ENCODE data around the gene RREB1. TPM values are rescaled to one million over a fixed set of nuclear protein-coding genes. Genes with fewer than 3 reads are reported as not detected.

The RREB1 gene
- total RNA-seq, 2 donors from 2014 or later = 58.4 to 71.0 TPM

DNA sequence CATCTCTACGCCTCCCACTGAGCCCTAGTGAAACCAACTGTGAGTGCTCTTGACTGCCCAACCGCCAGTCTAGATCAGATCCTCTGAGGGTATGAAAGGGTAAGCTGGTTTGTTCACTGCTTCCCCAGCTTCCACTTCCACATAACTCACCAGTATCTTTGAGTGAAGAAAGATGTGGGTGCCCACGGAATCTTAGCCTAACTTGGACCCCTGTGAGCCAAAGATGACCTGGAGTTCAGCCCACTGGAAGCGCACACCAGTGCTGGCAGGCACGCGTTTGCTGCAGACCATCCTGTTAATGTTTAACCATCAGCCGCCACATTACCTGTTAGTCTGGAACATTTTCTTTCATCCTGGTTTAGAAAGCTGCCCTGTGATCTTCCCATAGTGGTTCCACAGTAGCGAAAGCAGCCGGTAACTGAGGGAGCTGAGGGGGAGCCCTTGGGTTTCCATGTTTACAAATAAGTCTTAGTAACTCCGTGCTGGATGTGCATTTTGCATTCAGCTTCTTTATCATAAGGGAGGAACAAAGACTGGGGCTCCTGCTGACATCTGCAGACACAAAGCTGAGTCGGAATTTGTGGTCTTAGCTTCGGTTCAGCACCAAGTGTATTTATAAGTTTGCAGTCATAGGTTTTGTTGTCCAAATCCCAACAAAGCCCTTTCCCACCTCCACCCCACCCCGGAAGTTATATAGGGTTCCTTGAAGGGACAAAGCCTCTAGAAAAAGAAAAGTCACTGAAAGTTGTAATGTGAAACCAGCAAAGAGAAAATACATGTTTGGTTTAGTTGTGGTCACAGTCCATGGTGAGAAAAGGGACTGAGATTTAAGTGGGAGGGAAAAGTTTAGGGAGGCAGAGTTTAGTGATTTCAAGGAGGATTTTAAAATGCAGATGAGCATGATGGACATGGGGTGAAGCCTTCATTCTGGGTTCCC, 134.2 kb downstream of the RREB1 start:
- WGBS = 40% methylated on average over 13 of the region's 13 CpGs
- H3K36me3 ChIP-seq = peaks cover under 1 to 11% of the 10 kb centered on the region in 2 donors

GRCh38 chr6:7242835-7243178, 135.0 kb downstream of the RREB1 start:
- 83% methylated on average over 4 of the region's 4 CpGs for WGBS
- H3K4me3 ChIP-seq = no peak overlapping the region
- H3K9me3 ChIP-seq = no peaks in the 10 kb centered on the region
- peaks cover 2 to 16% of the 10 kb centered on the region in 2 donors for H3K36me3 ChIP-seq
- intact Hi-C loops (cut with DNase I) = loop anchor here (2.0 kb wide), 1 partner anchor 566 kb away; no protein-coding TSS in a partner anchor
- H3K27ac ChIP-seq = peak overlapping the region; percentile 65 to 85
- H3K4me1 ChIP-seq (replicated peaks) = peaks cover 6% of the 10 kb centered on the region
- H3K27me3 ChIP-seq (replicated peaks; ENCODE audit: insufficient read depth) = no peaks in the 10 kb centered on the region
- DNase-seq (ENCODE audit: low spot score) = no peak
- no peak for TF ChIP-seq POLR2AphosphoS5 (IDR thresholded peaks at IDR 0.05)
- TF ChIP-seq POLR2A (IDR thresholded peaks at IDR 0.05) = no peak
- TF ChIP-seq CTCF (IDR thresholded peaks at IDR 0.05) = no peak

More for the DNA sequence above, 134.2 kb downstream of the RREB1 start:
- TF ChIP-seq POLR2AphosphoS5 (IDR thresholded peaks at IDR 0.05) = peak; percentile 24
- TF ChIP-seq CTCF (IDR thresholded peaks at IDR 0.05) = no peak
- no peak for TF ChIP-seq POLR2A (IDR thresholded peaks at IDR 0.05)
- Histone ChIP-seq H3K9me3 (no peaks in the 10 kb centered on the region), H3K4me3 (no peak overlapping the region), H3K4me1 (replicated peaks) (peaks cover 6% of the 10 kb centered on the region), H3K27ac (peak overlapping the region; percentile 65 to 85), H3K27me3 (replicated peaks; ENCODE audit: insufficient read depth) (no peaks in the 10 kb centered on the region)
- DNase-seq (ENCODE audit: low spot score) = no peak
- intact Hi-C loops (cut with DNase I) = loop anchor here (2.0 kb wide), 1 partner anchor 565 kb away; no protein-coding TSS in a partner anchor

DNA sequence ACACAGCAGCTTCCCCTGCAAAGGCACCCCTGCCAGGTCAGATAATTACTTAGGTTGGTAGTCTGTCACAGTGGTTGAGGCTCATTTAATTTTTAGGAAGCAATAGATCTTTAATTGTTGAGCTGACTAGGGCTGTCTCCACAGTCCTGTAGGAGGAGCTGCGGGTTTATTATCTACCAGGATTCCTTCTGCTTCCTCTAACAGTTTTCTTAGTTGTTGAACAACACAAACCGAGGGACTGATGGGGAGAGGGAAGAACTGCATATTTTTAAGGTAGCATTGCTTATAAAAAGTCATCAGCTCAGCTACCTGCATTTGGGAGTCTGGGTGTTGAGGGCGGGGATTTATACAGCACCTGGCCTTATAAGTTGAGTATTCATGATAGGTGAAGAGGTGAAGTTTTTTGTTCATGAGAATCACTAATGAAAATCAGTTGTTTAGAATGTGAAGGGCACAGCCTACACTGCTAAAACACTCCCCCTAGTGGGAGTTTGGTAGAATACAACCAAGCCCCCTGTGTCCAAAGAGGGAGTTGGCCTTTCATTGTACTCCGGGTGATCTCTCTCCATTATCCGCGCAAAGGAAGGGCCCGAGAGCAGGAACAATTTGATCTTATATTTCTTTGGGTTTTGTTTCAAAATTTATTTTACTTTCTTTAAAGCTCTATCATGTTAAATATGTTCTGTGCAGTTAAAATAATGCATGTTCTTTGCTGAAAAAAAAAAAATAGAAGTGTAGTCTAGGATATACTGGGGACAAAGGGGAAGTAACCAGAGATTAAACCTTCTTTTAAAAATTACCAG, 135.6 kb downstream of the RREB1 start:
- Histone ChIP-seq H3K4me1 (replicated peaks) (peaks cover 6% of the 10 kb centered on the region), H3K27me3 (replicated peaks; ENCODE audit: insufficient read depth) (no peaks in the 10 kb centered on the region), H3K27ac (peak overlapping the region; percentile 65 to 85), H3K4me3 (no peak overlapping the region), H3K9me3 (no peaks in the 10 kb centered on the region), H3K36me3 (peaks cover 2 to 16% of the 10 kb centered on the region in 2 donors)
- WGBS = 4% methylated on average over 7 of the region's 7 CpGs
- intact Hi-C loops (cut with DNase I) = loop anchor here (2.0 kb wide), 1 partner anchor 567 kb away; no protein-coding TSS in a partner anchor
- no peak for TF ChIP-seq POLR2A (IDR thresholded peaks at IDR 0.05)
- peak; percentile 51 for TF ChIP-seq POLR2AphosphoS5 (IDR thresholded peaks at IDR 0.05)
- peak; percentile 54 to 88 (median 86) for TF ChIP-seq CTCF (IDR thresholded peaks at IDR 0.05)
- DNase-seq (ENCODE audit: low spot score) = no peak

DNA sequence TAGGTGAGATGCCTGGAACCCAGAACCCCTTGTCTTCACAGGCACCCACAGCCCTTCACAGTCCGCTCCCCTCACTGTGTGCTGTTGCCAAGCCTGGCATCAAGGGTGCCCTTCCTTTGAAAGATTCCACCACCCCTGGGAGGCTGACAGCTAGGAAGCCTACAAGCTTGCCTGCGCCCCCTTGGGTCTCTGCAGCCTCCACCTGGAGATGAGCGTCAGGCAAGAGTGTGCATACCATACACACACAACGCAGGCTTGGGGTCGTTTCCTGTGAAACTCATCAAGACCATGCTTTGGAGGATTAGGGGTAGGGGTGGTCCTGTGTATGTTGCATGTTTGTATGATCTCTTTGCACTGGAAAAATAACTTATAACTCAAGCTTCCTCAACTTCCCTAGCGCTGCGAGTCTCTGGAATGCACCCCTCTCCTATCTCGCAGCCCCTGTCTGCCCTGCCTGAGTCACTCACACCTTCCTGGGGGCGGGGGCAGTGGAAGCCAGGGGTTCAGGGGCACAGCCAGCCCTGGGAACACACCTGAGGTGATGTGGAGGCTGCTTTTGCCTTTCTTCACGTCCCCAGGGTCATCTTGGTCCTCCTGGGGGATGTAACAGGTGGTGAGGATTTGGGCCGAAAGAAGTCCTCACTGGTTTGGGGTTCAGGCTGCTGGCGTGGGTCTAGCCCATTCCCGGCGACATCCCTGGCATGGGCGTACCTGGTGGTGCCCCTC, 138.1 kb downstream of the RREB1 start:
- Histone ChIP-seq H3K27me3 (replicated peaks; ENCODE audit: insufficient read depth) (no peaks in the 10 kb centered on the region), H3K27ac (no peak overlapping the region), H3K4me1 (replicated peaks) (peaks cover 6% of the 10 kb centered on the region), H3K9me3 (no peaks in the 10 kb centered on the region), H3K4me3 (no peak overlapping the region), H3K36me3 (peaks cover 2 to 27% of the 10 kb centered on the region in 2 donors)
- 89% methylated on average over 15 of the region's 15 CpGs for WGBS
- TF ChIP-seq POLR2A (IDR thresholded peaks at IDR 0.05) (no peak), POLR2AphosphoS5 (IDR thresholded peaks at IDR 0.05) (no peak)
- intact Hi-C loops (cut with DNase I) = no loop called here
- no peak for DNase-seq (ENCODE audit: low spot score)

Measured in prostate gland (tissue), 2 donors.